ENCODE results near the gene VCX2.
"Not testable (repeated sequence)": the region's sequence is repeated elsewhere in the genome, so short reads cannot be mapped to it uniquely, and the experiment has no call there.

Gene VCX2

DNA sequence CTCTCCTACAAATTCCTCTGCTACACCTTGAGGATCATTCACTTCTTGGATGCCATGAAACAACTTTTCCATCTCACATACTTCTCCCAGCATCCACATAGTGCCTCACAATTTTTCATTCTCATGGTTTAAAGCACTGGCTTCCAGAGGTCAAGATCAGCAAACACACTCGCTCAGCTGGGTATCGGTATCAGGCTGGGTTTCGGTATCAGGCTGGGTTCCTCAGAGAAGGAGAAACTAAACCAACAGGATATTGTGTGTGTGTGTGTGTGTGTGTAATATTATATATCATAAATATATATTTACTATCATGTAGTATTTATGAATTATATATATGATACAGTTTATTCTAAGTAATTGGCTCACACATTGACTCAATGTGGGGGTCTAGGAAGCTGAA is at the start of gene VCX2:
Gene VCX2 (minus strand): TSS at position 99 of the 400 bp plus-strand sequence. CDS start 624 bp downstream, outside the sequence.
- DNase-seq, result not testable (repeated sequence)

DNA sequence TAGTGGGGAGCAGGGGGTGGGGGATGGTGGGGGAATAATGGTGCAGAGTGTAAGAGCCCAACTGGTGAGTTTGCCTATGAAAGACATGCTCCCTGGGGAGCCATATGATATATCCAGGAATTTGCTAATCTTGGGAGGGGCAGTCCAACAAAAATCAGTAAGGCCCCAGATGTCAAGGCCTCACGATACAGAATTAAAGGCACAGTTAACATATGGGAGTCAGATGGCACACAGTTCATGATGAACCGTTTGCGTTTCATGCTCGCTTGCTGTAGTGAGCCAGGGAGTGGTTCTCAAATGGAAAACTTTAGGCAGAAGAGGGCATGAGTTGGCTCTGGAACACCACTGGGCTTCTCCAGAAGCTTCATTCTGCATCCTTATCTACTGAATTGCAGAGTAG is 33.9 kb upstream of the VCX2 start:
- no peak for DNase-seq

DNA sequence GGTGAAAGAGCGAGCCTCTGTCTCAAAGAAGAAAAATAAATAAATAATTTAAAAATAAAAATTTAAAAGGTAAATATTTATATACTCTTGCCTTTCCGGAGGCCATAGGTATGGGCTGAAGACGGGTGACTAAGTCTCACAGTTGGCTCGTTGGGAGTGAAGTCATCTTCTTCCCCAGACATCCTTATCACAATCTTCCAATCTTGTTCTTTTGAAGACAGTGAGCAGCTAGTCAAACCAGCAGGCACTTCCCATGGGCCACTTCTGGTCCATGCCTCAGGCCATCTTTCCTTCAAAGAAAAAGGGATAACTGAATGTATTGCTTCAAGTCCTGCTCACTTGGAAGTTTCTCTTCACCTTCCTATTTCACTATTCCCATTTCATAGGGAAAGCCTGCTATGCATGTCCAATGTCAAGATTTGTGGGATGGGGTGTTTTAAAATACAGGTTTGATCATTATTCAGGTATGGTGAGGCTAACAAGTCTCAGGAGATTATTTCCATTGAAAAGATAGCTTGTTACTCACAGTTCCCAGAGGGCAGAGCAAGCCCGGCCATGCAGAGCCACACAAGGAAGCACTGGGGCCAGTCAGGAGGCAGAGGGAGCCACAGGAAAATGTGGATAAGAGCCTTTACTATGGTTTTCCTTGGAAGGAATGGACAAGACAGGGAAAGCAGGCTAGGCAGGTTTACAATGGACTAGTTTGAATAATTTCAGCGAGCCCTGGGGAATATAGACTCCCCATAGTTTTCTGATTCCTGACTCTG is 33.3 kb upstream of the VCX2 start:
- no peak for DNase-seq

DNA sequence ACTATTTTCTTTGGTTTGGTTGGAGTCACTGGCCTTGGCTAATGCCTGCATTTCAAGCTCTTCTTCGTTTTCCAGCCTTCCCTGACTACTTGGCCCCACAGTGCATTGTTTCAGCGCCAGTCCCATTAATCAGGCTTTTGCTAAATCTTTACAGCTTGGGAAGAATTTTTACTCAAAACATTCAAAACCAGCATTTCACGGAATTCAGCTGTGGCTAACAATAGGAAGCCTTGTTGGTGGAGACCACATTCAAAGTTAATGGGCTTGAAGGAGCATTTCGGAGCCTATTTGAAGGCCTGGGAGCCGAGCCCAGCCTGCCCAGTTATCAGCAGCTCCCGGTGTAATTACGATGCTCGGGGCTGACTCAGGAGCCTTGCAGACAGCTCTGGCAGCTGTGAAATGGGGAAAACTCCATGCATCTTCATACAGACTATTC is 30.8 kb upstream of the VCX2 start:
- DNase-seq, result no peak

DNA sequence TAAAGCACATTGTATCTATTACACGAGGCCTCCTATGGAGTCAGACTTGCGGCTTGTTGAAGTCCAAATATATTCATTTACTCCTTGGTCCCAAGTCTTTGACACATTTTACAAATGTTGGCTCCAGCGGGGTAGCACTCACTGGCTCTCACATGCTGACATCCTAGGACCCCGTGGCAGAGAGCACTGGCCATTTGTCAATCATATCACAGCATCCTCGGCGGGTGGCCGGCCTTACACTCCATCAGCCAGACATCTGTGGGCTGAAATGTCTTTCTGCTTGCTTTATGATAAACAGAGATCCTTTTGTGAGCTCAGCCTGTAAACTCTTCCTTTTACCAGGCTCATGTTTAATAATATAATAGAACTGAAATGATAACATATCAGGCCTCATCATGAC is 25.7 kb upstream of the VCX2 start:
- no peak for DNase-seq

DNA sequence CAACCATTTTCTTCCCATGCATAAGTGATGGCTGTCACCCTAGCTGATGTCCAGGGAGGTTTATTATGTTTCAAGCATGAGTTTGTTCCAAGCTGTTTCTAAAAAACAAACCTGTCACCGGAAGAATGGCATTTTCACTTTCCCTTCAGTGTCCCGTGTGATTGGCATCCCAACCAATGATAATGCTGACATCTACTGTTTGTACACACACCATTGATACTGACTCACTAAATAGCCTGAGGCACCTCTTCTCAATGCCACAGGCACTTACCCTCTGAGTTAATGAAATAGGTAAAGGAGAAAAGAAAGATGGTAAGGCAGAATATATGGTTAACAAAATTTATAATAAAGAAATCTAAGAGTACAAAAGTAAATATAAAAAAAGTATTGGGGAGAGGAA is 23.1 kb upstream of the VCX2 start:
- no peak for DNase-seq

DNA sequence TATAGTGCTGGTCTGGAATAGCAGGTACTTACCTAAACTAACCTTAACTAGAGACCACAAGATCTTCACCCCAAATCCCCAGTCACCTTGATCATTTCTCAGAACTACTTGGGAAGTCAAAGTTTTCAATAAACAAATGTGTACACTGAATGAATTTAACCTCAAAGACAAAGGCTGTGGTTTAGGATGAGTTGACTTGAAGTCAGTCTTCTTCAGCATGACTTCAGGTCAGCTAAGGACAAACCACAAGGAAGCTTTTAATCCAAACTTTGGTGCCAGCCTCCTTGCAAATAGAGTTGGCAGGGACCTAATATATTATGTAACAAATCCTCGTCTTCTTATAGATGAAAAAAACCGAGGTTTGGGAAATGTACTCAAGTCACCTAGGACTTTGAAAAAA is 21.2 kb upstream of the VCX2 start:
- no peak for DNase-seq

DNA sequence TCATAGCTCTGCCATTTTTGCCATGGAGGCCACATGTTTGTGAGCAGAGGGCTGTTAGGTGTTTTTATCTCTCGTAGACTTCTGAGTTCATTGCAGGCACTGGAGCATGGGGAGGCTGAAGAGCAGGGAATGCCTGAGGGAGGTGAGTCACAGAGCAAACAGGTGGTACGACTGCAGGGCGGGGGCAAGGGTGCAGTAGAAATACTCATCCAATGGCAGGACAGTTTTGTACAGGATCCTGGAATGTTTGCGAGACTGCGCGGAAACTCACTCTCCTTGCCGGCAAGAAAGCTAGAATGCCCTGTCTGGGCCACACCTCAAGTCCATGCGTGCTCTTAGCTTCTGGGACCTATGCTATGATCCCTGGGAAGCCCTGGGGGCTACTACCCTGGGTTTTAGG is 20.0 kb upstream of the VCX2 start:
- DNase-seq, result no peak

DNA sequence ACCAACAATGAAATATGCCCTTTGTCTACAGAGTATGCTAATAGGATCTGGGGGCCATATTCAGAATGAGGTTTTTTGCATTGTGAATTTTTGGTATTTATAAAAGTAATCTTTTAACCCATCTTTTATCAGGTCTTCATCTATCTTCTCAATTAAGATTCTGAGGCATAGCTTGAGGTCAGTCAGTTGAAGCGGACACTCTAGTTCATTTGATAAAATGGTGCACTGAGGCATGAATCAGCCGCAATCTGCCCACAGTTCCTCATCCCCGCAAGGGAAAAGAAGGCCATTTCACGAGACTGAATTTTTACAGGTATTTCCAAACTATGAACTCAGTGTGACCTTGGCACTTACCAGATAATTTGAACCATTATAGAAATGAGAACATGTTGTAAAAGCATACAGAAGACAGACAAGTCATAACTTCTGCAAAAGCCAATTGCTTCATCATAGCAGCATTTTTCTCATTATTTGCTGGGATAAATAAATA is 19.3 kb upstream of the VCX2 start:
- no peak for DNase-seq

DNA sequence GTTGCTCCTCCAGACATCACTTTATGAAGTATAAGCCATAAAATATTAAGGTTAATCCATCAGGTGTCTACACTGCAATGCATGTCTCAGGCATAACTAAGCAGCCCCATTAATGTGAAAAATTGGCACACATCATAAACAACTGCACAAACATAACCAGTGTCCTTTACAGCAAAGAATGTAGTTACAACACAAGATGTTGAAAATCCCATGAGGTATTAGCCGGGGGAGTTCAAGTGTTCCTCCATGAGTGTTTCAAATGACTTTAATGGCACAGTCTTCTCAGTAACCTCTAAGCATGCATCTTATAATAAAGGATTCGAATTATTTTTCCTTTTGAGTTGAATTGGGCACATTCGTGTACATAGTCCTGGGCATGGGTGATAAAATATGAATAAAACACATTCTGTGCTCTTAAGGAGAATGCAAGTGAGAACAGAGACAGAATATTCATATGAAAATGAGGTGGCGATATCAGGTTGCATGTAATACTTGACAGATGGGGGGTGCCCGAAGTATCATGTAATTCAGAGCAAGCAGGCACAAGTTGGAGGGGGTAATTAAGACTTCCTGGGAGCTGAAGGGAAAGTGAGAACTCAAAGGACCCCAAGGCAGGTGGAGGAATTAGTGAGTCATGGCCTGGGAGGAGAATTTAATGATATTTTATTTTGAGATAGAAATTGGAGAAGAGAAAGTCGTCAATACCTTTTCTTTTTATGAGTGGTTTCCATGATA is 18.2 kb upstream of the VCX2 start:
- no peak for DNase-seq

DNA sequence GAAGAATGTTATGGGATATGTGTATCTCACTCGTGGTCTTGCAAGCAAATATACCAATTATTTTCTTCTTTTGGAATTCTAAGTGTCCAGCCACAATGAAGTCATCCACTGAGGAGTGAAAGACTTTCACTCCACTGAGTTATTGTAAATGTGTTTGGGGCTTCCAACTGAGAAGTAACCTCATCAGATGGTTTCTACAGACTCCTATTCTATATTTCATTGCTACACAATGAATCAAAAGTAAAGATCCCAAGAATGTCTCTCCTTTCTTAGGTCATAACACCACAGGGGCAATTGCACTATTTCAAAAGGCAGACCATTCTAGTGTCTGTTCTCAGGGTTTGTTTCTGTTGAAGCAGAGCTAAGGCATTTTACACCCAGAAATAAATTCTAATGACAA is 12.3 kb upstream of the VCX2 start:
- DNase-seq, result no peak

DNA sequence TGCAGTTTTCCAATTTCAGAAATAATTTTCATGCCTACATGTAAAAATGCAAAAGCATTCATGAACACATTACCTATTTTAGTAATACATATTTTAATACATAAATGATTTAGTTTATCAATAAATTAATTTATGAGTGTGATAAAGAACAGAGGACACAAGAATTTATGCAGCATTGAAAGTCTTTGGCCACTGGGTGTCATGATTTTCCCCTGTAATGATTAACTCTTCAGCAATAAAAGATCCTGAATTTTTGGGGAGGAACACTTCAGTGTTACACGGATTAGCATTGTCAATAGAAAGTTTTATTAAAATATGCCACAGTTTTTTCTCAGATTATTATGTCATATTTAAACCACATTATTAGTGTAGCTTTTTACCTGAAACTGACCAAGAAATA is 8.6 kb upstream of the VCX2 start:
- DNase-seq, result no peak

DNA sequence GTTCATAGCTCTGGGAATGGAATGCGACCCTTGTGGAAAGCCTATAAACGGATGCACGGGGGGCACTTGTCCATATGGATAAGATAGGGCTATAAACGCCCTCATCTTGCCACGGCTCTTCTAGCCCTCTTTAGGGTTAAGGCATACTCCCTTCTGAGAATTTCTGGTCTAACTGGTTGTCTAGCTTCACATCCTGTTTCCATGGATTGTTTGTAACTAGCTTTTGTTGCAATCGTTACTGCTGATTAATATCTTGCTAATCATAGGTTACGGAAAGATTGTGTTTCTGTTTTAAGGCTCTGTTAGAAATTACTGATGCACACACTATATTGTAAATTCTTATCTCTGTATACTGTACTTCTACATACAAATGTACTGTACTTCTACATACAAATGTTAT is 17.1 kb downstream of the VCX2 start:
- not testable (repeated sequence) for DNase-seq

DNA sequence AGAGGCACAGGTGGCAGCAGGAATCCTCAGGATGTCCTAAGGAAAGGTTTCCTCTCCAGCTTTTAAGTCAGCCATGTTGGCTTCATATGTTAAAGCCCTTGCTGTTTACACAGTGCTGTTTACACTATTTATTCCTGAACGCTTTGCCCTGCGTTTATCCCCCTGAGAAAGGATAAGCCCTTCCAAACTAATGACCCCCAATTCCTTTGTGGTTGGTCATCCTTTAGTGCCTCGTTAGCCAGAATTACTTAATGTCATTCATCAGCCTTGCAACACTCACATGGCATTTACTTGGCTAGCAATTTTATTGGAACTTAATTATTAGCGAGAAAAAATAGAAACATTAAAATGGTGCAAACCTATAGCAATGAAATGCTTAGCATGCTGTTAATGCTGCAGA is 23.8 kb downstream of the VCX2 start:
- DNase-seq, result no peak

DNA sequence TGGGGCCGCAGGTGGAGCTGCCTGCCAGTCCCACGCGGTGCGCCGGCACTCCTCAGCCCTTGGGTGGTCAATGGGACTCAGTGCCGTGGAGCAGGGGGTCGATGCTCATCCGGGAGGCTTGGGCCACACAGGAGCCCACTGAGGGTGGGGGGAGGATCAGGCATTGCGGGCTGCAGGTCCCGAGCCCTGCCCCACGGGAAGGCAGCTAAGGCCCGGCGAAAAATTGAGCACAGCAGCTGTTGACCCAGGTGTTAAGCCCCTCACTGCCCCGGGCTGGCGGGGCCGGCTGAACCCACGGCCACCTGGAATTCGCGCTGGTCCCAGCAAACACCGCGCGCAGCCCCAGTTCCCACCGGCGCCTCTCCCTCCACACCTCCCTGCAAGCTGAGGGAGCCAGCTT is 26.1 kb downstream of the VCX2 start:
- DNase-seq, result no peak

DNA sequence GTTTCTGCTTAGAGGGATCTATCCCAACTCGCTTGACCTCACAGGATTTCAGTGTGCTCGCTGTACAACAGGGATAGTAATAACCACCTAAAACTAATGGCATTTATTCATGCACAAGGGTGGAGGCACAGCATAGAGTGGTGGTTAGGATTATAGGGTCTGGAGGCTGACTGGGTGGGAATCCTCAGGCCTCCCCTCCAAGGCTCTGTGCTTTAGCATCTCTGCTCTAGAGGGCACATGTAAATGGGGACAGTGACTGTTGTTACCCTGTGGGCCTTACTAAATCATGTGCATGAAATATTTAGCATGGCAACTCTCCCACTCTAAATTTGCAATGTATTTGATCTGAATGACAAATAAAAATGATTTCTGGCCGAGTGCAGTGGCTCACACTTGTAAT is 29.2 kb downstream of the VCX2 start:
- DNase-seq, result no peak

DNA sequence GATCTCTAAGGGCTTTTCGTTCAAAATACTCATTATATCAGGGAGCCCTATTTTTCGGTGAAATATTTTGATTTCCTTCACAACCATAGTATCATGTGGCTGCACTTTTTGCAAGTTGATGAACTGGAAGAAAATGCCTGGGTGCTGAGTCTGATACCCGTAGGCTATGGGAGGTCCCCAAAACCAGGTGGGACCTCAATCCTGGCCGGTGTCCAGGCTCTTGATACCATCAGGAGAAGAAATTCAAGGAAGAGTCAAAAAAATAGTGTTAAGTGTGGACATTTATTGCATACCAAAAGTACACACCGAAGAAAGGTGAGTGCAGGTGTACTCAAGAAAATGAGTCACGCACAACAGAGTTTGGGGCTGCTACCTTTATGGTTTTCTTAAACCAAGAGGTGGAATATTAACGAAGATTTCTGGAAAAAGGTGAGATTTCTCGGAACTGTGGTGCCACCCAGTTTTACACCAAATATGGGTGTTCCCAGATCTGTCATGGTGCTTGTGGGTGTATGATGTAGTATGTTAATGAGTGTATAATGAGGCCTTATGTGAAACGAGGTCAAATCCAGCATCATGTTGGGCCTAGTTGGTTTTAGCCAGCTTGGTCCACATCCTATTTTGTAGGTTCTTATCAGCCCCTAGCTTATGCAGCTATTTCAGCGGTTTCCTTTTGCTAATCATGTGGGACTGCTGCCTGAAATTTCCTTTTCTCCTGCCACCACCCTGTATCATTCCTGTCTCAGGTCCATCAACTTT is 29.9 kb downstream of the VCX2 start:
- DNase-seq, result no peak

DNA sequence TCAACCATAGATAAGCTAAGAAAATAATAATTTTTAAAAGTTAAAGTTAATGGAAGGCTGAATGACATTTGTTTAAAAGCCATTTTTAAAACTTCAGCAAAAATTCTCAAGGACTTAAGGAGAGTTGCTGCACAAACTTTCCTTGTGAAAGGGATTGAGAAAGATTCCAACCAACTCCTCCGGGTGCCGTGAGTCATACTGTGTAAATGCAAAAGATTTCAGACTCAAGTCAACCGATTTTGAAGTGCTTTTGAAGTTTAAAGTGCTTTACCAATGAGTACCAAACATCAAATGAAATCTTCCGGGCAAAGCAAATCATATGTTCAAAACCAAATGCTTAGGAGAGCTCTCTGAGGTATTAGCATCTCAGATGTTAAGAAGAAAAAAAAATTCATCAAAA is 31.4 kb downstream of the VCX2 start:
- no peak for DNase-seq

DNA sequence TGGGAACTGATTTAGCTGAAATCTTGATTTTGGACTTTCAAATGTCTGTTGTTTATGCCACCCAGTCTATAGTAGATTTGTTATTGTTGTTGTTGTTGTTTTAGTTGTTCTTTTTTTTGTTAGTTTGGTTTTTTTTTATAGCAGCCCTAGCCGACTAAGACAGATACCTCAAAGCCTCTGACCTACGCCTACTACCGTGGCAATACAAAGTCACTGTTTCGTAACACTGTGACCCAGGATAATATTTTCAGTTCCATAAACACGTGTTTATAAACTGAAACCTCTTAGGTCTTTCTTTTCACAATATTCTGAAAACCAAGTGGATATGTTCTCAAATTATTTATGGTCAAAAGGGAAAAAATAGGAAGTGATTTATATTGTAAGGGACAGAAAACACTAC is 32.8 kb downstream of the VCX2 start:
- no peak for DNase-seq

DNA sequence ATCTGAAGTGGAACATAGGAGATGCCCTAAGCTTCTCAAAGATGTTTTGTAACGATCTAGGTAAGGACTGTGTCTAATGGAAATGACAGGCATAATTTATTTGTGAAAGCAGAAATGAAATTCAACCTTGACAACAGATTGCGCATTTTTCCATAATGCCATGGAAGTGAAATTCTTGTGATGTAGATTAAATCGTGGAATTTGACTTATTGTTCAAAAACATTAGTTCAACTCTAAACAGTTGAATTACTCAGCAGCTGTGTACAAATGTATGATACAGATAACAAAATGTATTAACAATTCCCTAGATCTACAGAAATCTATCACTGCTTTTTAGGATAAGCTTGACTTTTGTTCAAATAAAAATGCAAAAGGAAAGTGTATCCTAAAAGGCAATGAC is 44.4 kb downstream of the VCX2 start:
- DNase-seq, result no peak

DNA sequence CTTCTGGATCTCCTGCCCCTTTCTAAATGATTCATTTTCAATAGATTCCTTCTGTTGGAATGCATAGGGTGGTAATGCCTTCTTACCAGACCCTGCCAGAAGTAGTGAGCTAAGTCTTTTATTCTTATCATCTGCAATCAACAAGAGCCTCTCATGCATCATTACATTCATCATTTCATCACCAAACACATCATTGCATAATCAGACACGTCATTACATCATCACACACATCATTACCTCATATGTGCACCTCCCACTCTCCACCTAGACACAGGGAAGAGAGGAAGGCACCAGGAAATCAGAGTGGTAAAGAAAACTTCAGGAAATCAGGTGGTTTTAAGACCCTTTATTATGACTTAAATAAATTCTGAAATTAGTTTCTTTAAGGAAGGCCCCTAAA is 45.0 kb downstream of the VCX2 start:
- DNase-seq, result no peak

DNA sequence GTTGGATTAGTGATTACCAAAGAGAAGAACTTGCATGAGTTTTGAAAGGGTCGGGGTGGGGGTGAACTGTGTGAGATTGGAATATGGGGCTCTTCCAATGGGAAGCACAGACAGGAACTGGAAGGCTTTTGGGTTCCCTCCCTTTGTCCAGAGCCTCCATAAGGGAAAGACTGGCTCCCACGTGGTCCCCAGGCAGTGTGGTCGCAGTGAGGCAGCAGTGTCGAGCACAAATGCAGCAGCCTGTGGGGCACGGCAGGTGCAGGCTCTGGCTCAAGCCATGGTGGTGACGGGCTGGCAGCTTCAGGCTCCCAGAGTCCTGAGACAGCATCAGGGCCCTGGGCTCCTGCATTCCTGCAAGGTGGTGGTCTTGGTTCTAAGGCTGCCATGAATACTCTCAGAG is 45.5 kb downstream of the VCX2 start:
- no peak for DNase-seq

DNA sequence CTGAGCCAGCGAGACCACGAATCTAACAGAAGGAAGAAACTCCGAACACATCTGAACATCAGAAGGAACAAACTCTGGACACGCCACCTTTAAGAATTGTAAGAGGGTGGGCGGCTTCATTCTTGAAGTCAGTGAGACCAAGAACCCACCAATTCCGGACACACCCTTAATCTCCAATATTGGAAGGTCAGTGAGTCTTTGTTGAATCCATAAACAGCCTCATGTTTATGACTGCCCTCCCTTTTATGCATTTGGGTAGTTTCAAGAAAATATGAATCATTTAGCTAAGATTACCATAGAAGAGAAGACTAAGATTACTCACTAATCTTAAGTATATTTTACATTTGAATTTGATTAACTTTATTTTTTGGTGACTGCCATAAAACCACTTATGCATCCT is 48.5 kb downstream of the VCX2 start:
- no peak for DNase-seq

DNA sequence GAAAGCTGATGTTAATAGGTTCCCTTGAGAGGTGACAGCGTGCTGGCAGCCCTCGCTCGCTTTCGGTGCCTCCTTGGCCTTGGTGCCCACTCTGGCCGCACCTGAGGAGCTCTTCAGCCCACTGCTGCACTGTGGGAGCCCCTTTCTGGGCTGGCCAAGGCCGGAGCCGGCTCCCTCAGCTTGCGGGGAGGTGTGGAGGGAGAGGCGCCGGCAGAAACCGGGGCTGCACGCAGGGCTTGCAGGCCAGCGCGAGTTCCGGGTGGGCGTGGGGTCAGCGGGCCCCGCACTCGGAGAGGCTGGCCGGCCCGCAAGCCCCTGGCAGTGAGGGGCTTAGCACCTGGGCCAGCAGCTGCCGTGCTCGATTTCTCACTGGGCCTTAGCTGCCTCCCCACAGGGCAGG is 49.7 kb downstream of the VCX2 start:
- not testable (repeated sequence) for DNase-seq

Data from activated CD8-positive, alpha-beta memory T cell treated with anti-CD3 and anti-CD28 coated beads for 24 hours (primary cell).